ENCODE results near the gene SMYD5.

The SMYD5 gene

GRCh38 chr2:73238149-73238548 lies 24.1 kb downstream of the SMYD5 start:
- FAIRE-seq (no peak), DNase-seq (ENCODE audit: low spot score) (no peak)

GRCh38 chr2:73238976-73239375 lies 24.9 kb downstream of the SMYD5 start:
- no peak for DNase-seq (ENCODE audit: low spot score)
- no peak for FAIRE-seq

- FAIRE-seq, result no peak
- DNase-seq (ENCODE audit: low spot score), result no peak
Measured at GRCh38 chr2:73239776-73240175, 25.7 kb downstream of the SMYD5 start.

GRCh38 chr2:73243884-73244570 lies 30.0 kb downstream of the SMYD5 start:
- DNase-seq (ENCODE audit: low spot score) (no peak), FAIRE-seq (no peak)

GRCh38 chr2:73244580-73244979 lies 30.5 kb downstream of the SMYD5 start:
- DNase-seq (ENCODE audit: low spot score) (no peak), FAIRE-seq (no peak)

- no peak for FAIRE-seq
- no peak for DNase-seq (ENCODE audit: low spot score)
Measured at GRCh38 chr2:73246850-73247249, 32.8 kb downstream of the SMYD5 start.

GRCh38 chr2:73249636-73250035 lies 35.6 kb downstream of the SMYD5 start:
- FAIRE-seq (no peak), DNase-seq (ENCODE audit: low spot score) (no peak)

GRCh38 chr2:73250872-73251846 lies 37.1 kb downstream of the SMYD5 start:
- DNase-seq (ENCODE audit: low spot score), result no peak
- FAIRE-seq, result no peak

- FAIRE-seq (no peak), DNase-seq (ENCODE audit: low spot score) (no peak)
Measured at GRCh38 chr2:73252238-73253027, 38.4 kb downstream of the SMYD5 start.

GRCh38 chr2:73253400-73253799 lies 39.4 kb downstream of the SMYD5 start:
- FAIRE-seq (no peak), DNase-seq (ENCODE audit: low spot score) (no peak)

GRCh38 chr2:73253901-73254300 lies 39.9 kb downstream of the SMYD5 start:
- FAIRE-seq (no peak), DNase-seq (ENCODE audit: low spot score) (no peak)

- no peak for DNase-seq (ENCODE audit: low spot score)
- FAIRE-seq, result no peak
Measured at GRCh38 chr2:73254343-73255006, 40.4 kb downstream of the SMYD5 start.

- no peak for FAIRE-seq
Measured at GRCh38 chr2:73255007-73255644, 41.1 kb downstream of the SMYD5 start.

GRCh38 chr2:73255907-73256617 lies 42.0 kb downstream of the SMYD5 start:
- no peak for DNase-seq (ENCODE audit: low spot score)
- FAIRE-seq, result no peak

More at GRCh38 chr2:73255007-73255644, 41.1 kb downstream of the SMYD5 start:
- DNase-seq (ENCODE audit: low spot score), result no peak

GRCh38 chr2:73256618-73256922 lies 42.5 kb downstream of the SMYD5 start:
- DNase-seq (ENCODE audit: low spot score), result no peak
- FAIRE-seq, result no peak

GRCh38 chr2:73257021-73257420 lies 43.0 kb downstream of the SMYD5 start:
- FAIRE-seq (no peak), DNase-seq (ENCODE audit: low spot score) (no peak)

- DNase-seq (ENCODE audit: low spot score) (no peak), FAIRE-seq (no peak)
Measured at GRCh38 chr2:73257425-73258125, 43.5 kb downstream of the SMYD5 start.

GRCh38 chr2:73258186-73258912 lies 44.3 kb downstream of the SMYD5 start:
- FAIRE-seq, result no peak
- no peak for DNase-seq (ENCODE audit: low spot score)

- FAIRE-seq, result no peak
Measured at GRCh38 chr2:73258913-73259215, 44.8 kb downstream of the SMYD5 start.

More at GRCh38 chr2:73258913-73259215, 44.8 kb downstream of the SMYD5 start:
- DNase-seq (ENCODE audit: low spot score), result no peak

Measured in RCC 7860 (cell line).